Ovary (tissue), 9 donors: ENCODE measurements around the gene INSL3. TPM values are rescaled to one million over a fixed set of nuclear protein-coding genes. Genes with fewer than 3 reads are reported as not detected.

Experiments
- DNase-seq, 5 donors: peaks; one replicate each; pipeline ENCODE4 v3.0.0-alpha.2; 2019 to 2020
- H3K27ac ChIP-seq, 2 donors: fragments of 200-600 bp; one replicate each; pipeline versions ENCODE4 v1.5.1 to v1.8.0; 2019 to 2022
- H3K27me3 ChIP-seq: fragments of 200-600 bp; one replicate; pipeline ENCODE4 v1.8.0; 2022
- H3K36me3 ChIP-seq: fragments of 200-600 bp; sonication (generic); one replicate; pipeline ENCODE4 v1.5.1; 2019
- H3K4me1 ChIP-seq: one replicate; pipeline ENCODE4 v1.8.1; 2013; ENCODE audit warnings: mild to moderate bottlenecking, moderate library complexity; ENCODE audit not compliant: insufficient read depth
- H3K4me3 ChIP-seq: fragments of 200-600 bp; sonication (generic); one replicate; pipeline ENCODE4 v1.5.1; 2017
- H3K9me3 ChIP-seq, 2 donors: fragments of 200-600 bp in 1 of 2; sonication (generic) in 1 of 2; one replicate each; pipeline versions ENCODE4 v1.5.1 to v1.8.1; 2013 to 2019; ENCODE audit warnings: mild to moderate bottlenecking in 1 of 2, moderate library complexity in 1 of 2
- CTCF ChIP-seq, 3 donors: fragments of 450-650 bp in 2 of 3; fragments of 200-600 bp in 1 of 3; IDR thresholded peaks; one replicate each; pipeline versions ENCODE4 v1.5.1 to v1.8.0; 2016 to 2022; ENCODE audit warnings: antibody characterized with exemption in 3 of 3, mild to moderate bottlenecking in 1 of 3
- EP300 ChIP-seq: sonication (generic); formaldehyde crosslinking; IDR thresholded peaks from one replicate; pipeline ENCODE4 v1.6.1; 2017; ENCODE audit warnings: antibody characterized with exemption
- POLR2A ChIP-seq: fragments of 450-650 bp; IDR thresholded peaks from one replicate; pipeline ENCODE4 v1.6.1; 2017; ENCODE audit warnings: antibody characterized with exemption, mild to moderate bottlenecking, moderate library complexity
- WGBS, 3 donors: extraction: QIAGEN DNeasy Blood & Tissue Kit in 1 of 3; methylation state at CpG; one replicate each; pipeline versions ENCODE4 v1.1.5 to v1.1.7; 2013 to 2017; 5-methylcytosine and 5-hydroxymethylcytosine counted together
- intact Hi-C, 4 donors: fragments of 100-400 bp; cut with DNase I; formaldehyde crosslinking; loops; one replicate each; pipeline versions ENCODE4 v1.11.0 to v1.15.1; 2022 to 2023
- polyA plus RNA-seq, 2 donors: library from polyadenylated mRNA; stranded (reverse); fragments of 200-250 nt in 1 of 2; fragments of 350-450 nt in 1 of 2; fragmentation: Illumina TruSeq in 1 of 2; extraction: RNeasy Lipid Tissue Mini Kit (QIAGEN cat#74804) in 1 of 2; gene quantifications; one replicate each; pipeline ENCODE4 v1.2.3, GENCODE V29; 2013 to 2014
- total RNA-seq, 7 donors: library from RNA; depleted of rRNA in 2 of 7; stranded (reverse); fragments of >200 nt in 2 of 7; fragmentation: NEBNext Ultra II Directional in 3 of 7; extraction: Animal tissue kit (Norgen Biotek cat#: 25700) in 3 of 7; gene quantifications; one replicate each; pipeline versions ENCODE4 v1.1.0 to v1.2.4, GENCODE V29; 2016 to 2023
- donor health status: DM: no; HTN: no; CAD: no; lungs with moderate emphysema.
- donor health status: DM: no; HTN: no; CAD: no.
- donor health status: Bipolar disorder and iron deficiency.
- donor health status: DM: yes; HTN: yes; CAD: no.
- donor health status: DM: no; HTN: no; CAD: no.
- donor health status: DM: yes; HTN: yes; CAD: no.

The INSL3 gene
- total and polyA plus RNA-seq, 9 donors: 0.38 to 121 (median 2.0) TPM; not detected in 1

GRCh38 chr19:17866312-17866963 is 45.1 kb upstream of the INSL3 start:
- 87 to 91% (median 87%) methylated on average over 8 of the region's 8 CpGs for WGBS, 3 donors
- DNase-seq: no peak
- H3K36me3 ChIP-seq: no peaks in the 10 kb centered on the region
- TF ChIP-seq EP300 (no peak), CTCF (IDR thresholded peaks at IDR 0.05) (no peak), POLR2A (no peak)
- H3K9me3 ChIP-seq: no peaks in the 10 kb centered on the region
- no peak overlapping the region for H3K4me3 ChIP-seq
- no peaks in the 10 kb centered on the region for H3K27me3 ChIP-seq
- intact Hi-C loops: loop anchor here in 2 of 4 donors (10.0 kb wide), 2 partner anchors 118 to 128 kb away; no protein-coding TSS in a partner anchor
- H3K27ac ChIP-seq: no peak overlapping the region
- no peaks in the 10 kb centered on the region for H3K4me1 ChIP-seq

GRCh38 chr19:17865364-17866311 is 44.3 kb upstream of the INSL3 start:
- TF ChIP-seq CTCF (IDR thresholded peaks at IDR 0.05): no peak
- TF ChIP-seq POLR2A: no peak
- no peak for TF ChIP-seq EP300
- DNase-seq: peak in 1 of 5 donors; percentile 6
- no peaks in the 10 kb centered on the region for H3K9me3 ChIP-seq
- WGBS, 3 donors: 60 to 68% (median 64%) methylated on average over 13 of the region's 13 CpGs
- peaks cover 5% of the 10 kb centered on the region for H3K4me1 ChIP-seq
- H3K36me3 ChIP-seq: no peaks in the 10 kb centered on the region
- no peaks in the 10 kb centered on the region for H3K27me3 ChIP-seq
- no peak overlapping the region for H3K27ac ChIP-seq
- intact Hi-C loops: loop anchor here in 2 of 4 donors (10.0 kb wide), 2 partner anchors 119 to 129 kb away; no protein-coding TSS in a partner anchor
- H3K4me3 ChIP-seq: no peak overlapping the region

GRCh38 chr19:17863520-17864182 is 42.3 kb upstream of the INSL3 start:
- H3K27me3 ChIP-seq: no peaks in the 10 kb centered on the region
- H3K4me1 ChIP-seq: peaks cover 5% of the 10 kb centered on the region

More at GRCh38 chr19:17863520-17864182, 42.3 kb upstream of the INSL3 start:
- WGBS, 3 donors: 45 to 59% (median 56%) methylated on average over 8 of the region's 8 CpGs
- Histone ChIP-seq H3K4me3 (no peak overlapping the region), H3K9me3 (no peaks in the 10 kb centered on the region), H3K36me3 (no peaks in the 10 kb centered on the region), H3K27ac (no peak overlapping the region)
- no peak for DNase-seq
- intact Hi-C loops: loop anchor here in 2 of 4 donors (10.0 kb wide), 2 partner anchors 121 to 131 kb away; no protein-coding TSS in a partner anchor
- TF ChIP-seq POLR2A: no peak
- TF ChIP-seq EP300: no peak
- TF ChIP-seq CTCF (IDR thresholded peaks at IDR 0.05): no peak
